Measurements from ENCODE around the gene TH. TPM values are rescaled to one million over a fixed set of nuclear protein-coding genes. Genes with fewer than 3 reads are reported as not detected.

The TH gene
- total and polyA plus RNA-seq, 9 donors, result 0.12 to 4.1 (median 0.97) TPM; not detected in 2

- no peaks in the 10 kb centered on the region for H3K9me3 ChIP-seq
- no peak for TF ChIP-seq CTCF (IDR thresholded peaks at IDR 0.05)
- TF ChIP-seq POLR2A (IDR thresholded peaks at IDR 0.05), result no peak
- no peak for TF ChIP-seq EP300 (IDR thresholded peaks at IDR 0.05)
- H3K36me3 ChIP-seq, result no peaks in the 10 kb centered on the region
- H3K27me3 ChIP-seq, result no peaks in the 10 kb centered on the region
- no peak overlapping the region for H3K27ac ChIP-seq
- WGBS, 3 donors, result 11 to 13% (median 12%) methylated on average over 18 of the region's 18 CpGs
- intact Hi-C loops (cut with DNase I), result no loop called here
- H3K4me1 ChIP-seq (ENCODE audit: insufficient read depth), result no peaks in the 10 kb centered on the region
- no peak overlapping the region for H3K4me3 ChIP-seq
- no peak for DNase-seq
Measured at GRCh38 chr11:2177076-2177475, 5.5 kb upstream of the TH start.

DNA sequence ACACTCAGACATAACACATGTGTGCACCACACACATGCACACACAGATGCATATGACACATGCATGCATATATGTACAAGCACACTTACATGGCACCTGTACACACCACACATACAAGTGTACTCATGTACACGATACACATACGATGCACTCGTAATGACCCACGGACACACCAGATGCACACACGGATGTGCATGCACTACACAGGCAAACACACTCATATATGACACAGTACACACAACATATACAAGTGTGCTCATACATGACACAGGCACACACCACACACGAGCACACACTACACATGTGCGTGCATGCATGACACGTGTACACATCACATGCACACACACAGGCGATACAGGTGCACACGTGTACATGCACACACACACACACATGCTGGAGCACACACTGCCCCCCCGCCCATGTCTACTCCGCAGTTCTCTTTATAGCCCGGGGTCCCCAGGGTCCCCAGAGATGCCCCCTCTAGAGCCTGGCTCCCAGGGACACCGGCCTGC, 4.8 kb upstream of the TH start:
- intact Hi-C loops (cut with DNase I), result no loop called here
- Histone ChIP-seq H3K4me1 (ENCODE audit: insufficient read depth) (no peaks in the 10 kb centered on the region), H3K27me3 (no peaks in the 10 kb centered on the region), H3K4me3 (no peak overlapping the region), H3K36me3 (no peaks in the 10 kb centered on the region), H3K27ac (no peak overlapping the region), H3K9me3 (no peaks in the 10 kb centered on the region)
- DNase-seq, result no peak
- 86 to 91% (median 90%) methylated on average over 14 of the region's 14 CpGs for WGBS, 3 donors
- TF ChIP-seq POLR2A (IDR thresholded peaks at IDR 0.05) (no peak), CTCF (IDR thresholded peaks at IDR 0.05) (no peak), EP300 (IDR thresholded peaks at IDR 0.05) (no peak)

DNA sequence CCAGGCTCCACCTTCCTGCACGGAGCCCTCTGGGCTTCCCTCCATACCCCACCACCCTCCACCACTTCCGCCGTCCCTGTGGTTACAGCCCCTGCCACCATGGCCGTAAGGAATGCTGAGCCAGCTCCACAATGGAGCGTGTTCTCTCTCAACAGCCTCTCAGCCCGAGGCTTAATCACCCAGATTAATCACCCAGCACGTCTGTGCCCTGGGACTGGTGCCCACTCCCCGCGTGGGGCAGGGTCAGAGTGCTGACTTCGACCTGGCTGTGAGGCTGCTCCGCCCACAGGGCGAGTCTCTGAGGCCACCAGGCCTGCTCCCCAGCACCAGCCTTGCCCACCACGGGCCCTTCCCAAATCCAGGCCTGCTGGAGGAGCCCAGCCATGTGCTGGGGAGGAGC, 4.0 kb upstream of the TH start:
- Histone ChIP-seq H3K27ac (no peak overlapping the region), H3K9me3 (no peaks in the 10 kb centered on the region), H3K4me1 (ENCODE audit: insufficient read depth) (no peaks in the 10 kb centered on the region), H3K27me3 (no peaks in the 10 kb centered on the region), H3K36me3 (no peaks in the 10 kb centered on the region), H3K4me3 (no peak overlapping the region)
- intact Hi-C loops (cut with DNase I), result no loop called here
- no peak for DNase-seq
- TF ChIP-seq CTCF (IDR thresholded peaks at IDR 0.05), result no peak
- WGBS, 3 donors, result 52 to 60% (median 55%) methylated on average over 13 of the region's 13 CpGs

GRCh38 chr11:2174361-2174760, 2.7 kb upstream of the TH start:
- H3K36me3 ChIP-seq, result no peaks in the 10 kb centered on the region
- DNase-seq, result no peak
- WGBS, 3 donors, result 85 to 90% (median 87%) methylated on average over 11 of the region's 11 CpGs
- intact Hi-C loops (cut with DNase I), result no loop called here
- H3K9me3 ChIP-seq, result no peaks in the 10 kb centered on the region
- no peak for TF ChIP-seq POLR2A (IDR thresholded peaks at IDR 0.05)
- no peak for TF ChIP-seq EP300 (IDR thresholded peaks at IDR 0.05)
- TF ChIP-seq CTCF (IDR thresholded peaks at IDR 0.05), result no peak
- H3K27me3 ChIP-seq, result no peaks in the 10 kb centered on the region
- no peaks in the 10 kb centered on the region for H3K4me1 ChIP-seq (ENCODE audit: insufficient read depth)
- H3K4me3 ChIP-seq, result no peak overlapping the region
- H3K27ac ChIP-seq, result no peak overlapping the region

Measured in ovary (tissue), 9 donors.